ENCODE measurements around the gene MACROH2A1.

DNA sequence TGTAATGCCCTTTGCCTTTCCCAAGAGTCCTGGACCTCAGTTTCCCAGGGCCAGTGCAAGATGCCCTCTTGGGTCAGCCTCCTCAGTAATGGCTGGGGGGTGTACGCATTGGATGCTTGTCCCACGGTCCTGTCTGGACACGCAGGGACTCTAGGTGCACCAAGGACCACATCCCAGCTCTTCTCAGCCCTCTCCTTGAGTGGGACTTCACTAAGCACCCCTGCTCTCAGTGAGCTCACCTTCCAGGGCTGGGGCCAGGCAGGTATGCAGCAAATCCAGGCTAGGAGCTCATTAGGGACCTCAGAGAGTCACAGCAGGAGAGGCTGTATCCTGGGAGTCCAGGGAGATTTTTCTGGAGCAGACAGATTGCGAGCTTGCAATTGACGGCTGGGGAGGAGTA, 59.8 kb downstream of the MACROH2A1 start:
- TF ChIP-seq, protein P1, sequence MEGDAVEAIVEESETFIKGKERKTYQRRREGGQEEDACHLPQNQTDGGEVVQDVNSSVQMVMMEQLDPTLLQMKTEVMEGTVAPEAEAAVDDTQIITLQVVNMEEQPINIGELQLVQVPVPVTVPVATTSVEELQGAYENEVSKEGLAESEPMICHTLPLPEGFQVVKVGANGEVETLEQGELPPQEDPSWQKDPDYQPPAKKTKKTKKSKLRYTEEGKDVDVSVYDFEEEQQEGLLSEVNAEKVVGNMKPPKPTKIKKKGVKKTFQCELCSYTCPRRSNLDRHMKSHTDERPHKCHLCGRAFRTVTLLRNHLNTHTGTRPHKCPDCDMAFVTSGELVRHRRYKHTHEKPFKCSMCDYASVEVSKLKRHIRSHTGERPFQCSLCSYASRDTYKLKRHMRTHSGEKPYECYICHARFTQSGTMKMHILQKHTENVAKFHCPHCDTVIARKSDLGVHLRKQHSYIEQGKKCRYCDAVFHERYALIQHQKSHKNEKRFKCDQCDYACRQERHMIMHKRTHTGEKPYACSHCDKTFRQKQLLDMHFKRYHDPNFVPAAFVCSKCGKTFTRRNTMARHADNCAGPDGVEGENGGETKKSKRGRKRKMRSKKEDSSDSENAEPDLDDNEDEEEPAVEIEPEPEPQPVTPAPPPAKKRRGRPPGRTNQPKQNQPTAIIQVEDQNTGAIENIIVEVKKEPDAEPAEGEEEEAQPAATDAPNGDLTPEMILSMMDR (IDR thresholded peaks at IDR 0.05) = no peak
- TF ChIP-seq POLR2A (IDR thresholded peaks at IDR 0.05) = no peak
